Upper lobe of left lung (tissue), 4 donors: ENCODE results near the gene VPS11.
"Not testable (repeated sequence)": the region's sequence is repeated elsewhere in the genome, so short reads cannot be mapped to it uniquely, and the experiment has no call there.

ENCODE experiments used
- POLR2A ChIP-seq, 4 donors: fragments of 450-650 bp; IDR thresholded peaks; one replicate each; pipeline ENCODE4 v1.5.1; 2016 to 2017; ENCODE audit warnings: antibody characterized with exemption in 4 of 4, mild to moderate bottlenecking in 2 of 4
- TF ChIP-seq, protein P1 (sequence below), 6 experiments: fragments of 450-650 bp in 4 of 6; fragments of 200-600 bp in 2 of 6; sonication (generic) in 2 of 6; IDR thresholded peaks; one replicate each; pipeline ENCODE4 v1.5.1; 2016 to 2019; ENCODE audit warnings: antibody characterized with exemption in 6 of 6

DNA sequence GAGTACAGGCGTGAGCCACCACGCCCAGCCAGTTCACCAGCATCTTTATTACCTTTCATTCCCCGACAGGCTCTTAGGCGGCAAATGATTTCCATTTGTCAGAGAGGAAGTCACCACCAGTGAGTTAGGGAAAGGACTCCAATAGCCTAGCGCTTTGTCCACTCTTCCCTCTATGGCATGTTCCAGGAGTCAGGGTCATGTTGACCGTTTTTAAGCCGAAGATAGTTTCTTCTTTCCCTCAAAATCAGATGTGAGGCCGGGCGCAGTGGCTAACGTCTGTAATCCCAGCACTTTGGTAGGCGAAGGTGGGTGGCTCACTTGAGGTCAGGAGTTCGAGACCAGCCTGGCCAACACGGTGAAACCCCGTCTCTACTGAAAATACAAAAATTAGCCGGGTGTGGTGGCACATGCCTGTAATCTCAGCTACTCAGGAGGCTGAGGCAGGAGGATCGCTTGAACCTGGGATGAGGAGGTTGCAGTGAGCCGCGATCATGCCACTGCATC is 35.6 kb downstream of the VPS11 start:
- TF ChIP-seq POLR2A (IDR thresholded peaks at IDR 0.05) = not testable (repeated sequence)
- TF ChIP-seq, protein P1, sequence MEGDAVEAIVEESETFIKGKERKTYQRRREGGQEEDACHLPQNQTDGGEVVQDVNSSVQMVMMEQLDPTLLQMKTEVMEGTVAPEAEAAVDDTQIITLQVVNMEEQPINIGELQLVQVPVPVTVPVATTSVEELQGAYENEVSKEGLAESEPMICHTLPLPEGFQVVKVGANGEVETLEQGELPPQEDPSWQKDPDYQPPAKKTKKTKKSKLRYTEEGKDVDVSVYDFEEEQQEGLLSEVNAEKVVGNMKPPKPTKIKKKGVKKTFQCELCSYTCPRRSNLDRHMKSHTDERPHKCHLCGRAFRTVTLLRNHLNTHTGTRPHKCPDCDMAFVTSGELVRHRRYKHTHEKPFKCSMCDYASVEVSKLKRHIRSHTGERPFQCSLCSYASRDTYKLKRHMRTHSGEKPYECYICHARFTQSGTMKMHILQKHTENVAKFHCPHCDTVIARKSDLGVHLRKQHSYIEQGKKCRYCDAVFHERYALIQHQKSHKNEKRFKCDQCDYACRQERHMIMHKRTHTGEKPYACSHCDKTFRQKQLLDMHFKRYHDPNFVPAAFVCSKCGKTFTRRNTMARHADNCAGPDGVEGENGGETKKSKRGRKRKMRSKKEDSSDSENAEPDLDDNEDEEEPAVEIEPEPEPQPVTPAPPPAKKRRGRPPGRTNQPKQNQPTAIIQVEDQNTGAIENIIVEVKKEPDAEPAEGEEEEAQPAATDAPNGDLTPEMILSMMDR (IDR thresholded peaks at IDR 0.05) = not testable (repeated sequence)
